Measurements from ENCODE around the gene ZNF133.

DNA sequence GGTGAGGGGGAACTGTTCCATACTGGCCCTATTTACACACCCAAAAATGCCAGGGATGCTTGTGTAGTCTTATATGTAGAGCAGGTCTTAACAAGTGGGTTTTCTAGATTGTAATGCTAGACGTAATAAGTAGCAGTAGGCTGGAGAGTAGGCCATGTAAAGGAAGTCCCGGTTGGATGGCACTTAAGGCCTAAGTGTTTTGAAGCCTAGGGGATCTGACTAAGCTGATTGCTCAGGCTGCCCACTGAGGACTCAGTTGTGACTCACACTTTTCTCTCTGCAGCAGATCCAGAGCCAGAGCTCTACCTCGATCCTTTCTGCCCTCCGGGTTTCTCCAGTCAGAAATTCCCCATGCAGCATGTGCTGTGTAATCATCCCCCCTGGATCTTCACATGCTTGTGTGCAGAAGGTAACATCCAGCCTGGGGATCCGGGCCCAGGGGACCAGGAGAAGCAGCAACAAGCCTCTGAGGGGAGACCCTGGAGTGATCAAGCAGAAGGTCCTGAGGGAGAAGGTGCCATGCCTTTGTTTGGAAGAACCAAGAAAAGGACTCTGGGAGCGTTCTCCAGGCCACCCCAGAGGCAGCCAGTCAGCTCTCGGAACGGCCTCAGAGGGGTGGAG is 26.6 kb downstream of the ZNF133 start:
- TF ChIP-seq, protein P1, sequence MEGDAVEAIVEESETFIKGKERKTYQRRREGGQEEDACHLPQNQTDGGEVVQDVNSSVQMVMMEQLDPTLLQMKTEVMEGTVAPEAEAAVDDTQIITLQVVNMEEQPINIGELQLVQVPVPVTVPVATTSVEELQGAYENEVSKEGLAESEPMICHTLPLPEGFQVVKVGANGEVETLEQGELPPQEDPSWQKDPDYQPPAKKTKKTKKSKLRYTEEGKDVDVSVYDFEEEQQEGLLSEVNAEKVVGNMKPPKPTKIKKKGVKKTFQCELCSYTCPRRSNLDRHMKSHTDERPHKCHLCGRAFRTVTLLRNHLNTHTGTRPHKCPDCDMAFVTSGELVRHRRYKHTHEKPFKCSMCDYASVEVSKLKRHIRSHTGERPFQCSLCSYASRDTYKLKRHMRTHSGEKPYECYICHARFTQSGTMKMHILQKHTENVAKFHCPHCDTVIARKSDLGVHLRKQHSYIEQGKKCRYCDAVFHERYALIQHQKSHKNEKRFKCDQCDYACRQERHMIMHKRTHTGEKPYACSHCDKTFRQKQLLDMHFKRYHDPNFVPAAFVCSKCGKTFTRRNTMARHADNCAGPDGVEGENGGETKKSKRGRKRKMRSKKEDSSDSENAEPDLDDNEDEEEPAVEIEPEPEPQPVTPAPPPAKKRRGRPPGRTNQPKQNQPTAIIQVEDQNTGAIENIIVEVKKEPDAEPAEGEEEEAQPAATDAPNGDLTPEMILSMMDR (conservative IDR thresholded peaks at IDR 0.05; ENCODE audit: low read length) = no peak
- TF ChIP-seq EZH2phosphoT487 (IDR thresholded peaks at IDR 0.05; ENCODE audit: borderline replicate concordance, low read depth, low read length) = no peak

All from OCI-LY7 (cell line).